Ascending aorta (tissue), 2 donors: ENCODE data around the gene NEK7. TPM values are rescaled to one million over a fixed set of nuclear protein-coding genes. Genes with fewer than 3 reads are reported as not detected.

ENCODE experiments used
- DNase-seq, 2 donors: peaks; one replicate each; pipeline ENCODE4 v3.0.0-alpha.2; 2019; ENCODE audit warnings: low spot score in 2 of 2
- H3K27ac ChIP-seq, 2 donors: fragments of 200-600 bp; sonication (generic); one replicate each; pipeline ENCODE4 v1.5.1; 2016 to 2017; ENCODE audit warnings: mild to moderate bottlenecking in 1 of 2
- H3K27me3 ChIP-seq: fragments of 200-600 bp; sonication (generic); one replicate; pipeline ENCODE4 v1.5.1; 2017
- H3K36me3 ChIP-seq, 2 donors: fragments of 200-600 bp; sonication (generic); one replicate each; pipeline ENCODE4 v1.5.1; 2016
- H3K4me1 ChIP-seq, 2 donors: fragments of 200-600 bp; sonication (generic); one replicate each; pipeline ENCODE4 v1.5.1; 2016 to 2017; ENCODE audit warnings: mild to moderate bottlenecking in 1 of 2
- H3K4me3 ChIP-seq, 2 donors: fragments of 200-600 bp; sonication (generic); one replicate each; pipeline ENCODE4 v1.5.1; 2016 to 2017; ENCODE audit warnings: mild to moderate bottlenecking in 1 of 2
- H3K9me3 ChIP-seq, 2 donors: fragments of 200-600 bp; sonication (generic); one replicate each; pipeline ENCODE4 v1.5.1; 2016
- intact Hi-C: fragments of 100-400 bp; cut with DNase I; formaldehyde crosslinking; loops from one replicate; pipeline ENCODE4 v1.15.1; 2023
- total RNA-seq: library from RNA; depleted of rRNA; stranded (reverse); fragments of >200 nt; gene quantifications from one replicate; pipeline ENCODE4 v1.1.0, GENCODE V29; 2016
- TF ChIP-seq, protein P1 (sequence below), 3 experiments: fragments of 200-600 bp in 2 of 3; fragments of 450-650 bp in 1 of 3; sonication (generic) in 2 of 3; IDR thresholded peaks; one replicate each; pipeline ENCODE4 v1.5.1; 2016 to 2019; ENCODE audit warnings: antibody characterized with exemption in 3 of 3, mild to moderate bottlenecking in 1 of 3, moderate library complexity in 1 of 3

The NEK7 gene
- total RNA-seq, 1 donor from 2014 or later: 43.6 TPM

- TF ChIP-seq, protein P1, sequence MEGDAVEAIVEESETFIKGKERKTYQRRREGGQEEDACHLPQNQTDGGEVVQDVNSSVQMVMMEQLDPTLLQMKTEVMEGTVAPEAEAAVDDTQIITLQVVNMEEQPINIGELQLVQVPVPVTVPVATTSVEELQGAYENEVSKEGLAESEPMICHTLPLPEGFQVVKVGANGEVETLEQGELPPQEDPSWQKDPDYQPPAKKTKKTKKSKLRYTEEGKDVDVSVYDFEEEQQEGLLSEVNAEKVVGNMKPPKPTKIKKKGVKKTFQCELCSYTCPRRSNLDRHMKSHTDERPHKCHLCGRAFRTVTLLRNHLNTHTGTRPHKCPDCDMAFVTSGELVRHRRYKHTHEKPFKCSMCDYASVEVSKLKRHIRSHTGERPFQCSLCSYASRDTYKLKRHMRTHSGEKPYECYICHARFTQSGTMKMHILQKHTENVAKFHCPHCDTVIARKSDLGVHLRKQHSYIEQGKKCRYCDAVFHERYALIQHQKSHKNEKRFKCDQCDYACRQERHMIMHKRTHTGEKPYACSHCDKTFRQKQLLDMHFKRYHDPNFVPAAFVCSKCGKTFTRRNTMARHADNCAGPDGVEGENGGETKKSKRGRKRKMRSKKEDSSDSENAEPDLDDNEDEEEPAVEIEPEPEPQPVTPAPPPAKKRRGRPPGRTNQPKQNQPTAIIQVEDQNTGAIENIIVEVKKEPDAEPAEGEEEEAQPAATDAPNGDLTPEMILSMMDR (IDR thresholded peaks at IDR 0.05): no peak
- intact Hi-C loops: no loop called here
- H3K4me3 ChIP-seq: no peak overlapping the region
- no peaks in the 10 kb centered on the region for H3K9me3 ChIP-seq
- H3K4me1 ChIP-seq: no peaks in the 10 kb centered on the region
- H3K36me3 ChIP-seq: no peaks in the 10 kb centered on the region
- DNase-seq: no peak
- no peak overlapping the region for H3K27ac ChIP-seq
- H3K27me3 ChIP-seq: no peaks in the 10 kb centered on the region
Observed at GRCh38 chr1:198228925-198229324, 72.1 kb downstream of the NEK7 start.

GRCh38 chr1:198231779-198232178 is 75.0 kb downstream of the NEK7 start:
- H3K4me3 ChIP-seq: no peak overlapping the region
- no peaks in the 10 kb centered on the region for H3K36me3 ChIP-seq
- no peaks in the 10 kb centered on the region for H3K27me3 ChIP-seq
- DNase-seq: no peak
- H3K9me3 ChIP-seq: no peaks in the 10 kb centered on the region
- intact Hi-C loops: no loop called here
- H3K27ac ChIP-seq: no peak overlapping the region
- TF ChIP-seq, protein P1 (IDR thresholded peaks at IDR 0.05): no peak
- H3K4me1 ChIP-seq: peaks cover 0 to 5% of the 10 kb centered on the region in 2 donors

DNA sequence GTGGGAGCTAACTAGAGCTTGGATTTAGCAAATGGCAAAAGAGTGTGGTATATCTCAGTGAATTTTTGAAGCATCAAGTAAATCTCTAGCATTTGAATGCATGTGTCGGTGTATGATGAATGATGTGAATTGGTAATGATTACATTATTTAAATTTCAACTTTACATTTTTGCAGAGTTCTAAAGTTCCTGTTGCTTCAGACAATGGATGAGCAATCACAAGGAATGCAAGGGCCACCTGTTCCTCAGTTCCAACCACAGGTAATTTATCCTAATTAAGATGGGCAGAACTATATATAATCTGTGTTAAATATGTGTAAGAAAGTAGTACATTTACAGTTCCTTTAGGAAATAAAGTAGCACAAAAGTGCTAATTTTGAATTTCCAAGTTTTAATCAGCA is 75.6 kb downstream of the NEK7 start:
- intact Hi-C loops: no loop called here
- TF ChIP-seq, protein P1 (IDR thresholded peaks at IDR 0.05): no peak
- Histone ChIP-seq H3K27me3 (no peaks in the 10 kb centered on the region), H3K27ac (no peak overlapping the region), H3K9me3 (no peaks in the 10 kb centered on the region), H3K36me3 (no peaks in the 10 kb centered on the region), H3K4me1 (peaks cover 0 to 5% of the 10 kb centered on the region in 2 donors), H3K4me3 (no peak overlapping the region)
- DNase-seq: no peak

DNA sequence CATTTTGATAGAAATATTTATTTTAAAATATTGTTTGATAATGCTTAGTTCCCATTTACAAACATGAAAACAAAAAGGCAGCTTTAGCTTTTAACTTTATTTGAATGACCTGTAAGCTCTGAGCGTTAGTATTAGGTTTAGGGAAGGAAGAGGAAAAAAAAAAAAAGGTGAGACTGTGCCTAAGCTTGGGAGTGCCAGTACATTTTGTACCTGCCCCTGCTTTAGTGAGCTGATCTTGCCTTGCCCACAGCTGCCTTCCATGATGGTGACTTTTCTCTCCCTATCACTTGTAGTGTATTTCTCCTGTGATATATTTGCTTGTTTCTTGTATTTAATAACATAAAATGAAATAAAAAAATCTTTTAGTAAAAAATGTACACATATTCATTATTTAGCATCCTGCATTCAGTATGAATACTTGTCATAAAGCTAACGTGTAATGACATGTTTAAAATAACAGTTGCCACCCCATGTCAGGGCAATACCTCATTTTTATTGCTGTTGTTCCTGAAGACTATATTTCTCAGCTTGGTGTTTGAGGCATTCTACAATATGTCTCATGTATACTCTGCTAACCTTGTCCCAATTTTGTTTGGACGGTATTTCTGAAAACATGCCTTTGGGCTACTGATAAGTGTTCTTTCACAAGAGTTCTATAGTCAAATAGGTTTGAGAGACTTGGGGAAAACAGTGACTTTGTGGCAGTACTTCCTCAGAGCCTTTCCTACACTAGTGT is 76.3 kb downstream of the NEK7 start:
- no peaks in the 10 kb centered on the region for H3K9me3 ChIP-seq
- no peak for DNase-seq

GRCh38 chr1:198234520-198235251 is 77.9 kb downstream of the NEK7 start:
- intact Hi-C loops: no loop called here
- Histone ChIP-seq H3K9me3 (no peaks in the 10 kb centered on the region), H3K27ac (peak overlapping the region in 1 of 2 donors; percentile 38), H3K4me1 (peaks cover 0 to 5% of the 10 kb centered on the region in 2 donors), H3K27me3 (no peaks in the 10 kb centered on the region), H3K36me3 (peaks cover 0 to under 1% of the 10 kb centered on the region in 2 donors), H3K4me3 (peak overlapping the region; percentile 41 to 47)
- DNase-seq: no peak
- TF ChIP-seq, protein P1 (IDR thresholded peaks at IDR 0.05): no peak

More for the DNA sequence above, 76.3 kb downstream of the NEK7 start:
- H3K27me3 ChIP-seq: no peaks in the 10 kb centered on the region
- intact Hi-C loops: no loop called here
- no peak overlapping the region for H3K4me3 ChIP-seq
- no peaks in the 10 kb centered on the region for H3K36me3 ChIP-seq
- no peak overlapping the region for H3K27ac ChIP-seq
- H3K4me1 ChIP-seq: peaks cover 0 to 5% of the 10 kb centered on the region in 2 donors
- TF ChIP-seq, protein P1 (IDR thresholded peaks at IDR 0.05): no peak
